ENCODE measurements around the gene RPL34.

The RPL34 gene

GRCh38 chr4:108622022-108622421 lies 1.6 kb downstream of the RPL34 start:
- TF ChIP-seq, protein P1, sequence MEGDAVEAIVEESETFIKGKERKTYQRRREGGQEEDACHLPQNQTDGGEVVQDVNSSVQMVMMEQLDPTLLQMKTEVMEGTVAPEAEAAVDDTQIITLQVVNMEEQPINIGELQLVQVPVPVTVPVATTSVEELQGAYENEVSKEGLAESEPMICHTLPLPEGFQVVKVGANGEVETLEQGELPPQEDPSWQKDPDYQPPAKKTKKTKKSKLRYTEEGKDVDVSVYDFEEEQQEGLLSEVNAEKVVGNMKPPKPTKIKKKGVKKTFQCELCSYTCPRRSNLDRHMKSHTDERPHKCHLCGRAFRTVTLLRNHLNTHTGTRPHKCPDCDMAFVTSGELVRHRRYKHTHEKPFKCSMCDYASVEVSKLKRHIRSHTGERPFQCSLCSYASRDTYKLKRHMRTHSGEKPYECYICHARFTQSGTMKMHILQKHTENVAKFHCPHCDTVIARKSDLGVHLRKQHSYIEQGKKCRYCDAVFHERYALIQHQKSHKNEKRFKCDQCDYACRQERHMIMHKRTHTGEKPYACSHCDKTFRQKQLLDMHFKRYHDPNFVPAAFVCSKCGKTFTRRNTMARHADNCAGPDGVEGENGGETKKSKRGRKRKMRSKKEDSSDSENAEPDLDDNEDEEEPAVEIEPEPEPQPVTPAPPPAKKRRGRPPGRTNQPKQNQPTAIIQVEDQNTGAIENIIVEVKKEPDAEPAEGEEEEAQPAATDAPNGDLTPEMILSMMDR (IDR thresholded peaks at IDR 0.05; ENCODE audit: low read depth, low read length, missing control alignments), result no peak
- peak overlapping the region; percentile 100 for H3K4me3 ChIP-seq (ENCODE audit: low read depth, low read length)
- in situ Hi-C loops (cut with HindIII; ENCODE audit: low sequenced_read_pairs), result no loop called here
- no peak for DNase-seq (ENCODE audit: low read depth)

DNA sequence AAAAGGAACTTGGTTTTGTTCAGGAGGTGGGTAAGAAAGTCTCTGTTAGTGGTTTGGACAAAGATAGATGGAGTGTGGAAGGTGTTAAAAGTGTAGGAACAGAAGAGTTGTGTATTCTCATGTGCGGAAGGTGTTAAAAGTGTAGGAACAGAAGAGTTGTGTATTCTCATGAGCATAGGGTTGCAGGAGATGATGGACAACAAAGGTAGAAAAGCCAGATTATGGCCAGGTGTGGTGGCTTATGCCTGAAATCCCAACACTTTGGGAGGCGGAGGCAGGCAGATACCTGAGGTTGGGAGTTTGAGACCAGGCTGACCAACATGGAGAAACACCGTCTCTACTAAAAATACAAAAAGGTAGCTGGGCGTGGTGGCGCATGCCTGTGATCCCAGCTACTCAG lies 2.5 kb downstream of the RPL34 start:
- no peak overlapping the region for H3K4me3 ChIP-seq (ENCODE audit: low read depth, low read length)
- in situ Hi-C loops (cut with HindIII; ENCODE audit: low sequenced_read_pairs), result no loop called here
- TF ChIP-seq, protein P1 (IDR thresholded peaks at IDR 0.05; ENCODE audit: low read depth, low read length, missing control alignments), result no peak
- DNase-seq (ENCODE audit: low read depth), result no peak

GRCh38 chr4:108624263-108625056 lies 4.1 kb downstream of the RPL34 start:
- DNase-seq (ENCODE audit: low read depth), result no peak
- in situ Hi-C loops (cut with HindIII; ENCODE audit: low sequenced_read_pairs), result no loop called here
- TF ChIP-seq, protein P1 (IDR thresholded peaks at IDR 0.05; ENCODE audit: low read depth, low read length, missing control alignments), result no peak
- no peak overlapping the region for H3K4me3 ChIP-seq (ENCODE audit: low read depth, low read length)

DNA sequence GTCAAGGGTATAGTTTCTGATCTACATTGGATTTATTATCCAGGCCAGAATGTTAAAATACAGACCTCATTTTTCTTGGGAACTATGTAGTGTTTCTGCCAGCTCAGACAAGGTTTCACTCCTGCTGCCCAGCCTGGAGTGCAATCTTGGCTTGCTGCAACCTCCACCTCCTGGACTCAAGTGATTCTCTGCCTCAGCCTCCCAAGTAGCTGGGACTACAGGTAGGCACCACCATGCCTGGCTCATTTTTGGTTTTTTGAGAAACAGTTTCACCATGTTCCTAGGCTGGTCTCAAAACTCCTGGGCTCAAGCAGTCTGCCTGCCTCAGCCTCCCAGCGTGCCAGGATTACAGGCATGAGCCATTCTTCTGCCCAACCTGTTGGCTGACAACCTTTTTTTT lies 5.7 kb downstream of the RPL34 start:
- in situ Hi-C loops (cut with HindIII; ENCODE audit: low sequenced_read_pairs), result no loop called here
- DNase-seq (ENCODE audit: low read depth), result no peak
- TF ChIP-seq, protein P1 (IDR thresholded peaks at IDR 0.05; ENCODE audit: low read depth, low read length, missing control alignments), result no peak
- H3K4me3 ChIP-seq (ENCODE audit: low read depth, low read length), result no peak overlapping the region

GRCh38 chr4:108628411-108628810 lies 8.0 kb downstream of the RPL34 start:
- TF ChIP-seq, protein P1 (IDR thresholded peaks at IDR 0.05; ENCODE audit: low read depth, low read length, missing control alignments), result no peak
- no peak overlapping the region for H3K4me3 ChIP-seq (ENCODE audit: low read depth, low read length)
- no peak for DNase-seq (ENCODE audit: low read depth)
- in situ Hi-C loops (cut with HindIII; ENCODE audit: low sequenced_read_pairs), result no loop called here

DNA sequence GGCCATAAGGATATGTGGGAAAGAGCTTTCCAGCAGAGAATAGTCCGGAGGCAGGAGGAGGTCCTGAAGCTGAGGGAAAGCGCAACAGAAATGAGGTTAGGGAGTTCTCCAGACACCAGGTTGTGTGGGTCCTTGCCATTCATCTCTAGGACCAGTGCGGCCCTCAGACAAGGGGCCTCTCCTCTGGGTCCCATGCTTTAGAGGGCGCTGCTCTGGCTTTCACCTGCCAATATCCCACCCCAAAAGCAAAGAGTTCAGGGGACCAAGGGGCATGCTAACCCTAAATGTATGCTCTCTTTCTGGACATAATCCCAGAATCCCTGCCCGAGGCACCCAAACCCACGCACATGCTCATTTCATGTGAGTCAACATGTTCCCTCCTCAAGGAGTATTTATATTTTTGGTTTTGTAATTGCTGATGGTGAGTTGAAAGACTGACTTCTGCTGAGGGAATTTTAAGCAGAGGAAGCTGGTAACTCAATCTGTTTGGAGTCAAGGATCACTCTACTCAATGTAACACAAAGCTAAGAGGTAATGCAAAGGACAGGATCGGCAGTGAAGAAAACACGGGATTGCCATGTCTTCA lies 14.8 kb downstream of the RPL34 start:
- no peak for DNase-seq (ENCODE audit: low read depth)
- H3K4me3 ChIP-seq (ENCODE audit: low read depth, low read length), result no peak overlapping the region
- TF ChIP-seq, protein P1 (IDR thresholded peaks at IDR 0.05; ENCODE audit: low read depth, low read length, missing control alignments), result no peak
- in situ Hi-C loops (cut with HindIII; ENCODE audit: low sequenced_read_pairs), result no loop called here
